K562 (cell line): Measurements from ENCODE around the gene AFG1L. TPM values are rescaled to one million over a fixed set of nuclear protein-coding genes. Genes with fewer than 3 reads are reported as not detected.

Experiments used
- COPS2 ChIP-seq: fragments of 450-650 bp; conservative IDR thresholded peaks from 2 replicates; pipeline ENCODE4 v1.6.1; 2016; ENCODE audit warnings: mild to moderate bottlenecking, moderate library complexity
- FOSL1 ChIP-seq: fragments of 200-800 bp; sonication (Bioruptor generic); conservative IDR thresholded peaks from 2 replicates; pipeline ENCODE4 v1.6.1; 2016; ENCODE audit warnings: missing genetic modification characterization, missing compliant biosample characterization
- HSF4 ChIP-seq: fragments of 250-450 bp; sonication (Bioruptor Pico); IDR thresholded peaks from 2 replicates; pipeline ENCODE4 v2.1.2; 2022; ENCODE audit warnings: mild to moderate bottlenecking, moderate library complexity, borderline replicate concordance
- KHSRP ChIP-seq: fragments of 450-650 bp; IDR thresholded peaks from 2 replicates; pipeline ENCODE4 v1.6.1; 2017
- KLF13 ChIP-seq: fragments of 450-650 bp; IDR thresholded peaks from 2 replicates; pipeline ENCODE4 v1.6.1; 2016; ENCODE audit warnings: missing genetic modification characterization, low read depth, mild to moderate bottlenecking, missing compliant biosample characterization, moderate library complexity, borderline replicate concordance
- POLR2AphosphoS5 ChIP-seq: IDR thresholded peaks from 2 replicates; pipeline ENCODE4 v1.6.1; 2011; ENCODE audit warnings: mild to moderate bottlenecking, low read depth, low read length, moderate library complexity; ENCODE audit not compliant: control insufficient read depth, insufficient read depth
- RBM15 ChIP-seq: fragments of 200-400 bp; formaldehyde crosslinking; IDR thresholded peaks from 2 replicates; pipeline ENCODE4 v1.6.1; 2018; ENCODE audit warnings: mild to moderate bottlenecking, low read length, moderate library complexity; ENCODE audit not compliant: insufficient read depth
- SIRT6 ChIP-seq: IDR thresholded peaks from one replicate; pipeline ENCODE4 v1.6.1; 2012; ENCODE audit warnings: low read depth, mild to moderate bottlenecking, control low read depth, inconsistent platforms, low read length, moderate library complexity
- SMAD2 ChIP-seq: fragments of 150-350 bp; IDR thresholded peaks from 2 replicates; pipeline ENCODE4 v1.6.1; 2014; ENCODE audit warnings: low read depth, mild to moderate bottlenecking, low read length
- SREBF1 ChIP-seq: fragments of 150-350 bp; IDR thresholded peaks from 2 replicates; pipeline ENCODE4 v1.6.1; 2014; ENCODE audit warnings: antibody characterized with exemption, low read depth, low read length, borderline replicate concordance
- SRSF3 ChIP-seq: fragments of 200-400 bp; formaldehyde crosslinking; IDR thresholded peaks from 2 replicates; pipeline ENCODE4 v1.6.1; 2016; ENCODE audit warnings: mild to moderate bottlenecking, low read length, moderate library complexity; ENCODE audit not compliant: insufficient read depth
- TRIM28 ChIP-seq: fragments of 450-650 bp; IDR thresholded peaks from 2 replicates; pipeline ENCODE4 v1.6.1; 2017
- ZKSCAN1 ChIP-seq: fragments of 150-350 bp; IDR thresholded peaks from 2 replicates; pipeline ENCODE4 v1.6.1; 2016; ENCODE audit warnings: low read depth, low read length
- ZNF146 ChIP-seq: IDR thresholded peaks from one replicate; pipeline ENCODE4 v1.6.1; 2018; ENCODE audit warnings: missing compliant biosample characterization; ENCODE audit not compliant: unreplicated experiment
- ZNF347 ChIP-seq: fragments of 450-650 bp; formaldehyde crosslinking; IDR thresholded peaks from 2 replicates; pipeline ENCODE4 v1.4.0; 2020; ENCODE audit warnings: low read depth, mild to moderate bottlenecking, moderate library complexity
- polyA plus RNA-seq, 8 experiments: library from polyadenylated mRNA; depleted of rRNA in 4 of 8; stranded (reverse) in 5 of 8; unstranded in 3 of 8; fragments of >200 nt; fragmentation: Nextera tagmentation in 2 of 8; fragmentation: Illumina TruSeq in 1 of 8; extraction: Ambion mirVana in 2 of 8; extraction: Trizol in 1 of 8; gene quantifications; 2 replicates each; pipeline versions ENCODE4 v1.2.1 to v1.2.3, GENCODE V29; 2011 to 2014; ENCODE audit warnings: inconsistent platforms in 1 of 8, missing spikeins in 1 of 8
- total RNA-seq, 7 experiments: library from RNA; depleted of rRNA in 6 of 7; stranded (reverse); fragments of >200 nt in 6 of 7; fragmentation: Illumina TruSeq in 2 of 7; extraction: Trizol in 2 of 7; gene quantifications; 2 replicates each; pipeline versions ENCODE4 v1.2.1 to v1.2.3, GENCODE V29; 2011 to 2021; ENCODE audit warnings: low replicate concordance in 1 of 7
- TF ChIP-seq, protein P1 (sequence below), 2 experiments: fragments of 200-800 bp in 1 of 2; sonication (Bioruptor generic) in 1 of 2; sonication (generic) in 1 of 2; formaldehyde crosslinking in 1 of 2; IDR thresholded peaks in 1 of 2; conservative IDR thresholded peaks in 1 of 2; 2 replicates each; pipeline versions ENCODE4 v1.5.0 to v1.6.1; 2016 to 2020; ENCODE audit warnings: missing compliant biosample characterization in 1 of 2, missing genetic modification characterization in 1 of 2, missing genetic modification reagents in 1 of 2
- TF ChIP-seq, protein P2 (sequence below): fragments of 250-450 bp; sonication (Bioruptor Pico); IDR thresholded peaks from 2 replicates; pipeline ENCODE4 v1.8.0; 2022; ENCODE audit warnings: inconsistent platforms, mild to moderate bottlenecking, moderate library complexity, borderline replicate concordance
- TF ChIP-seq, protein P3 (sequence below): sonication (generic); formaldehyde crosslinking; IDR thresholded peaks from 2 replicates; pipeline ENCODE4 v1.8.0; 2022; ENCODE audit warnings: missing genetic modification reagents, mild to moderate bottlenecking, moderate library complexity, borderline replicate concordance
- TF ChIP-seq, protein P4 (sequence below), 3 experiments: IDR thresholded peaks in 2 of 3; conservative IDR thresholded peaks in 1 of 3; 2 replicates each; pipeline ENCODE4 v1.5.1; 2011 to 2012; ENCODE audit warnings: low read length in 3 of 3, mild to moderate bottlenecking in 3 of 3, control low read depth in 2 of 3, improper control_type of control experiment in 1 of 3, inconsistent platforms in 1 of 3, low read depth in 1 of 3, mixed read lengths in 1 of 3, moderate library complexity in 1 of 3; ENCODE audit not compliant: insufficient read depth in 2 of 3
- TF ChIP-seq, protein P5 (sequence below): fragments of 450-650 bp; IDR thresholded peaks from 2 replicates; pipeline ENCODE4 v1.6.1; 2017; ENCODE audit warnings: antibody characterized with exemption

AFG1L gene
- total and polyA plus RNA-seq, 9 of the 15 experiments (the other 6 are each of a cell fraction or from before 2014, with no cell fraction given), result 2.2 to 15.5 (median 5.8) TPM

DNA sequence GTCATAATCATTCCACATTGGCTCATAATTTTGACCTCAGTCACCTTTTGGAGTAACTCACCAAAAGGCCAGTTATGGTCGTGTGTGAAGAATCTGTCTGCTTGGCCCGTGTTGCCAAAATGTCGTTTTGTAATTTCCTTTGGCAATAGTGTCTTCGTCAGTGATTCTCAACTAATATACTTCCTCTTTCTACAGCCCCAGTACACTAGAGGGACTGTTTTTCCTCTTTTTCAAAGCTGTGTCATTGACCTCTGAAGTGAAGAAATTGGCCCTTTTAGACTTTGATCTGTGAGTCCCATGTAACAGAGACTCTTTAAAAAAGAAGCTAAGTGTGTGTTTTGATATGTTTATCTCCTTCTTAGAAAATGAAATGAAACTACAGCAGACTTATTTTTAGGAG is 271.0 kb downstream of the AFG1L start (continued):
- TF ChIP-seq SRSF3 (no peak), SREBF1 (no peak), SMAD2 (no peak), RBM15 (no peak), KLF13 (tag) (no peak), HSF4 (CRISPR knock-in tag) (no peak), ZKSCAN1 (no peak), POLR2AphosphoS5 (no peak), ZNF146 (CRISPR knock-in tag) (no peak), COPS2 (no peak), ZNF347 (CRISPR knock-in tag) (no peak), KHSRP (no peak), TRIM28 (no peak), SIRT6 (no peak), FOSL1 (tag) (peak; percentile 29; the same call in 1 of the 2 replicates)
- TF ChIP-seq, protein P1, sequence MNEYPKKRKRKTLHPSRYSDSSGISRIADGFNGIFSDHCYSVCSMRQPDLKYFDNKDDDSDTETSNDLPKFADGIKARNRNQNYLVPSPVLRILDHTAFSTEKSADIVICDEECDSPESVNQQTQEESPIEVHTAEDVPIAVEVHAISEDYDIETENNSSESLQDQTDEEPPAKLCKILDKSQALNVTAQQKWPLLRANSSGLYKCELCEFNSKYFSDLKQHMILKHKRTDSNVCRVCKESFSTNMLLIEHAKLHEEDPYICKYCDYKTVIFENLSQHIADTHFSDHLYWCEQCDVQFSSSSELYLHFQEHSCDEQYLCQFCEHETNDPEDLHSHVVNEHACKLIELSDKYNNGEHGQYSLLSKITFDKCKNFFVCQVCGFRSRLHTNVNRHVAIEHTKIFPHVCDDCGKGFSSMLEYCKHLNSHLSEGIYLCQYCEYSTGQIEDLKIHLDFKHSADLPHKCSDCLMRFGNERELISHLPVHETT (CRISPR knock-in tag; conservative IDR thresholded peaks at IDR 0.05 in 1 of 2, IDR thresholded peaks at IDR 0.05 in 1 of 2), result no peak
- TF ChIP-seq, protein P2, sequence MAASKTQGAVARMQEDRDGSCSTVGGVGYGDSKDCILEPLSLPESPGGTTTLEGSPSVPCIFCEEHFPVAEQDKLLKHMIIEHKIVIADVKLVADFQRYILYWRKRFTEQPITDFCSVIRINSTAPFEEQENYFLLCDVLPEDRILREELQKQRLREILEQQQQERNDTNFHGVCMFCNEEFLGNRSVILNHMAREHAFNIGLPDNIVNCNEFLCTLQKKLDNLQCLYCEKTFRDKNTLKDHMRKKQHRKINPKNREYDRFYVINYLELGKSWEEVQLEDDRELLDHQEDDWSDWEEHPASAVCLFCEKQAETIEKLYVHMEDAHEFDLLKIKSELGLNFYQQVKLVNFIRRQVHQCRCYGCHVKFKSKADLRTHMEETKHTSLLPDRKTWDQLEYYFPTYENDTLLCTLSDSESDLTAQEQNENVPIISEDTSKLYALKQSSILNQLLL (CRISPR knock-in tag), result no peak
- TF ChIP-seq, protein P3, sequence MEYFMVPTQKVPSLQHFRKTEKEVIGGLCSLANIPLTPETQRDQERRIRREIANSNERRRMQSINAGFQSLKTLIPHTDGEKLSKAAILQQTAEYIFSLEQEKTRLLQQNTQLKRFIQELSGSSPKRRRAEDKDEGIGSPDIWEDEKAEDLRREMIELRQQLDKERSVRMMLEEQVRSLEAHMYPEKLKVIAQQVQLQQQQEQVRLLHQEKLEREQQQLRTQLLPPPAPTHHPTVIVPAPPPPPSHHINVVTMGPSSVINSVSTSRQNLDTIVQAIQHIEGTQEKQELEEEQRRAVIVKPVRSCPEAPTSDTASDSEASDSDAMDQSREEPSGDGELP, result no peak
- TF ChIP-seq, protein P4, sequence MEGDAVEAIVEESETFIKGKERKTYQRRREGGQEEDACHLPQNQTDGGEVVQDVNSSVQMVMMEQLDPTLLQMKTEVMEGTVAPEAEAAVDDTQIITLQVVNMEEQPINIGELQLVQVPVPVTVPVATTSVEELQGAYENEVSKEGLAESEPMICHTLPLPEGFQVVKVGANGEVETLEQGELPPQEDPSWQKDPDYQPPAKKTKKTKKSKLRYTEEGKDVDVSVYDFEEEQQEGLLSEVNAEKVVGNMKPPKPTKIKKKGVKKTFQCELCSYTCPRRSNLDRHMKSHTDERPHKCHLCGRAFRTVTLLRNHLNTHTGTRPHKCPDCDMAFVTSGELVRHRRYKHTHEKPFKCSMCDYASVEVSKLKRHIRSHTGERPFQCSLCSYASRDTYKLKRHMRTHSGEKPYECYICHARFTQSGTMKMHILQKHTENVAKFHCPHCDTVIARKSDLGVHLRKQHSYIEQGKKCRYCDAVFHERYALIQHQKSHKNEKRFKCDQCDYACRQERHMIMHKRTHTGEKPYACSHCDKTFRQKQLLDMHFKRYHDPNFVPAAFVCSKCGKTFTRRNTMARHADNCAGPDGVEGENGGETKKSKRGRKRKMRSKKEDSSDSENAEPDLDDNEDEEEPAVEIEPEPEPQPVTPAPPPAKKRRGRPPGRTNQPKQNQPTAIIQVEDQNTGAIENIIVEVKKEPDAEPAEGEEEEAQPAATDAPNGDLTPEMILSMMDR (IDR thresholded peaks at IDR 0.05 in 2 of 3, conservative IDR thresholded peaks at IDR 0.05 in 1 of 3; ENCODE audit: insufficient read depth in 2 of 3, low read depth in 1 of 3, low read length in 3 of 3), result peak in 2 of 3 experiments; percentile 3 to 41; a peak in 2 of 6 replicates
- TF ChIP-seq, protein P5, sequence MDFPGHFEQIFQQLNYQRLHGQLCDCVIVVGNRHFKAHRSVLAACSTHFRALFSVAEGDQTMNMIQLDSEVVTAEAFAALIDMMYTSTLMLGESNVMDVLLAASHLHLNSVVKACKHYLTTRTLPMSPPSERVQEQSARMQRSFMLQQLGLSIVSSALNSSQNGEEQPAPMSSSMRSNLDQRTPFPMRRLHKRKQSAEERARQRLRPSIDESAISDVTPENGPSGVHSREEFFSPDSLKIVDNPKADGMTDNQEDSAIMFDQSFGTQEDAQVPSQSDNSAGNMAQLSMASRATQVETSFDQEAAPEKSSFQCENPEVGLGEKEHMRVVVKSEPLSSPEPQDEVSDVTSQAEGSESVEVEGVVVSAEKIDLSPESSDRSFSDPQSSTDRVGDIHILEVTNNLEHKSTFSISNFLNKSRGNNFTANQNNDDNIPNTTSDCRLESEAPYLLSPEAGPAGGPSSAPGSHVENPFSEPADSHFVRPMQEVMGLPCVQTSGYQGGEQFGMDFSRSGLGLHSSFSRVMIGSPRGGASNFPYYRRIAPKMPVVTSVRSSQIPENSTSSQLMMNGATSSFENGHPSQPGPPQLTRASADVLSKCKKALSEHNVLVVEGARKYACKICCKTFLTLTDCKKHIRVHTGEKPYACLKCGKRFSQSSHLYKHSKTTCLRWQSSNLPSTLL, result no peak
